Measurements from ENCODE around the gene MED25.

The MED25 gene

GRCh38 chr19:49799271-49799797 lies 18.8 kb upstream of the MED25 start:
- DNase-seq (ENCODE audit: low spot score): no peak

GRCh38 chr19:49799798-49800376 lies 18.2 kb upstream of the MED25 start:
- DNase-seq (ENCODE audit: low spot score): no peak

- DNase-seq (ENCODE audit: low spot score): no peak
These were observed 17.3 kb upstream of the MED25 start for GRCh38 chr19:49800771-49801170.

GRCh38 chr19:49801401-49801888 lies 16.6 kb upstream of the MED25 start:
- no peak for DNase-seq (ENCODE audit: low spot score)

GRCh38 chr19:49801966-49802661 lies 16.0 kb upstream of the MED25 start:
- no peak for DNase-seq (ENCODE audit: low spot score)

GRCh38 chr19:49802836-49803528 lies 15.1 kb upstream of the MED25 start:
- DNase-seq (ENCODE audit: low spot score): no peak

- DNase-seq (ENCODE audit: low spot score): no peak
These were observed 14.6 kb upstream of the MED25 start for GRCh38 chr19:49803529-49803856.

GRCh38 chr19:49805822-49806619 lies 12.1 kb upstream of the MED25 start:
- DNase-seq (ENCODE audit: low spot score): no peak

GRCh38 chr19:49806620-49806959 lies 11.5 kb upstream of the MED25 start:
- DNase-seq (ENCODE audit: low spot score): no peak

- peak; percentile 61 for DNase-seq (ENCODE audit: low spot score)
These were observed 10.8 kb upstream of the MED25 start for GRCh38 chr19:49807058-49807903.

GRCh38 chr19:49807904-49808675 lies 10.0 kb upstream of the MED25 start:
- DNase-seq (ENCODE audit: low spot score): no peak

GRCh38 chr19:49808711-49809159 lies 9.4 kb upstream of the MED25 start:
- peak; percentile 75 for DNase-seq (ENCODE audit: low spot score)

GRCh38 chr19:49809160-49809940 lies 8.7 kb upstream of the MED25 start:
- DNase-seq (ENCODE audit: low spot score): no peak

GRCh38 chr19:49809941-49810389 lies 8.1 kb upstream of the MED25 start:
- DNase-seq (ENCODE audit: low spot score): no peak

GRCh38 chr19:49811328-49811727 lies 6.8 kb upstream of the MED25 start:
- DNase-seq (ENCODE audit: low spot score): no peak

- DNase-seq (ENCODE audit: low spot score): no peak
These were observed 5.6 kb upstream of the MED25 start for GRCh38 chr19:49812452-49812996.

GRCh38 chr19:49812997-49813861 lies 4.9 kb upstream of the MED25 start, which contains the start of gene FUZ:
TSS of gene FUZ (minus strand) at chr19:49813292. CDS start at chr19:49813106, 186 bp downstream.
- peak; percentile 99 for DNase-seq (ENCODE audit: low spot score)

GRCh38 chr19:49814010-49814409 lies 4.1 kb upstream of the MED25 start:
- no peak for DNase-seq (ENCODE audit: low spot score)

Measured in NAMALWA (cell line).